HepG2 (cell line): ENCODE measurements around the gene PRPSAP1. TPM values are rescaled to one million over a fixed set of nuclear protein-coding genes. Genes with fewer than 3 reads are reported as not detected.

Source experiments
- ATAC-seq: fragments of 200-7000 bp; cut with Tn5 transposase; 3 replicates; pipeline ENCODE4 v1.9.1; 2020; ENCODE audit warnings: mild to moderate bottlenecking, moderate library complexity
- BruUV-seq: library from RNA; stranded (reverse); fragments of 400-500 nt; replicated peaks from 2 replicates; lab custom pipeline; 2021; lab: Mats Ljungman, UMichigan
- CTCF ChIA-PET: fragments of 300-600 bp; formaldehyde crosslinking; extraction: SDS; loops from one replicate; lab custom pipeline; 2021; ENCODE audit warnings: low total read pairs, inconsistent platforms, low intra/inter-chr PET ratio; lab: Yijun Ruan, JAX
- POLR2A ChIA-PET: fragments of 350-600 bp; sonication (Branson Sonifier 250); formaldehyde crosslinking; loops from one replicate; lab custom pipeline; 2020; ENCODE audit warnings: antibody characterized with exemption, inconsistent platforms; lab: Yijun Ruan, JAX
- DNase-seq: peaks from one replicate; pipeline ENCODE4 v3.0.0-alpha.2; 2015; ENCODE audit warnings: low spot score
- FAIRE-seq: peaks from 3 replicates; lab custom pipeline; 2011; peaks lifted over from hg19 to GRCh38; lab: Jason Lieb, UNC
- H2AFZ ChIP-seq: one replicate; pipeline ENCODE4 v1.6.1; 2011; ENCODE audit warnings: low read length, inconsistent platforms
- H3K27ac ChIP-seq: fragments of 300-600 bp; 3 replicates; pipeline ENCODE4 v1.8.0; 2011; ENCODE audit warnings: mixed run types, mild to moderate bottlenecking, mixed read lengths, low read length, inconsistent platforms; ENCODE audit not compliant: insufficient read depth; ENCODE audit errors: extremely low read length
- H3K27me3 ChIP-seq, 2 experiments: fragments of 200-600 bp in 1 of 2; 2 replicates in 1 of 2; 3 replicates in 1 of 2; pipeline versions ENCODE4 v1.6.0 to v1.8.0; 2011; ENCODE audit warnings: low read length in 2 of 2, mild to moderate bottlenecking in 2 of 2, moderate library complexity in 2 of 2, inconsistent platforms in 1 of 2; ENCODE audit not compliant: insufficient read depth in 2 of 2, control insufficient read depth in 1 of 2
- H3K36me3 ChIP-seq, 2 experiments: fragments of 200-600 bp in 1 of 2; replicated peaks in 1 of 2; 2 replicates in 1 of 2; 3 replicates in 1 of 2; pipeline versions ENCODE4 v1.5.1 to v1.8.0; 2011; ENCODE audit warnings: low read length in 2 of 2, inconsistent platforms in 1 of 2; ENCODE audit not compliant: insufficient read depth in 2 of 2, control insufficient read depth in 1 of 2
- H3K4me1 ChIP-seq: 2 replicates; pipeline ENCODE4 v1.5.1; 2012; ENCODE audit warnings: low read length, inconsistent platforms; ENCODE audit not compliant: insufficient read depth
- H3K4me2 ChIP-seq: 2 replicates; pipeline ENCODE4 v1.6.0; 2011; ENCODE audit warnings: low read depth, low read length, inconsistent platforms
- H3K4me3 ChIP-seq, 3 experiments: fragments of 200-600 bp in 1 of 3; sonication (generic), shearing (Covaris generic) in 1 of 3; replicated peaks in 1 of 3; 2 replicates each; pipeline ENCODE4 v1.5.1; 2011 to 2016; ENCODE audit warnings: low read length in 3 of 3, inconsistent platforms in 2 of 3, low read depth in 2 of 3, mild to moderate bottlenecking in 2 of 3, control low read depth in 1 of 3, mixed read lengths in 1 of 3; ENCODE audit not compliant: insufficient read depth in 1 of 3
- H3K79me2 ChIP-seq: one replicate; pipeline ENCODE4 v1.6.1; 2011; ENCODE audit warnings: low read length, inconsistent platforms; ENCODE audit not compliant: insufficient read depth
- H3K9ac ChIP-seq: 2 replicates; pipeline ENCODE4 v1.6.0; 2011; ENCODE audit warnings: mild to moderate bottlenecking, low read depth, low read length, inconsistent platforms; ENCODE audit not compliant: insufficient read depth
- H3K9me3 ChIP-seq: 2 replicates; pipeline ENCODE4 v1.5.1; 2012; ENCODE audit warnings: mild to moderate bottlenecking, low read length
- H4K20me1 ChIP-seq: 2 replicates; pipeline ENCODE4 v1.6.0; 2011; ENCODE audit warnings: inconsistent platforms, mild to moderate bottlenecking, low read length, moderate library complexity; ENCODE audit not compliant: insufficient read depth
- ATF5 ChIP-seq: sonication (generic); formaldehyde crosslinking; IDR thresholded peaks from 2 replicates; pipeline ENCODE4 v1.4.0; 2020; ENCODE audit warnings: mild to moderate bottlenecking, low read depth, missing genetic modification reagents
- CENPT ChIP-seq: sonication (generic); formaldehyde crosslinking; IDR thresholded peaks from 2 replicates; pipeline ENCODE4 v1.8.0; 2022; ENCODE audit warnings: low read depth, mild to moderate bottlenecking, moderate library complexity, missing genetic modification reagents
- CREBL2 ChIP-seq: sonication (generic); formaldehyde crosslinking; IDR thresholded peaks from 2 replicates; pipeline ENCODE4 v1.8.1; 2023; ENCODE audit warnings: missing genetic modification reagents, mild to moderate bottlenecking, borderline replicate concordance
- ETV5 ChIP-seq: IDR thresholded peaks from 2 replicates; pipeline ENCODE4 v1.6.1; 2018; ENCODE audit warnings: missing biosample characterization, missing genetic modification reagents, inconsistent platforms, borderline replicate concordance
- ISL2 ChIP-seq: sonication (generic); formaldehyde crosslinking; IDR thresholded peaks from 2 replicates; pipeline ENCODE4 v1.5.0; 2020; ENCODE audit warnings: missing genetic modification reagents
- ZNF354B ChIP-seq: sonication (generic); formaldehyde crosslinking; IDR thresholded peaks from 2 replicates; pipeline ENCODE4 v1.8.0; 2022; ENCODE audit warnings: mild to moderate bottlenecking, missing genetic modification reagents
- ZNF598 ChIP-seq: sonication (generic); formaldehyde crosslinking; IDR thresholded peaks from 2 replicates; pipeline ENCODE4 v1.5.1; 2020; ENCODE audit warnings: mild to moderate bottlenecking, missing genetic modification reagents, borderline replicate concordance
- ZNF784 ChIP-seq: sonication (generic); formaldehyde crosslinking; IDR thresholded peaks from 2 replicates; pipeline ENCODE4 v1.5.1; 2020; ENCODE audit warnings: missing genetic modification reagents, mild to moderate bottlenecking, borderline replicate concordance
- ZNF788 ChIP-seq: sonication (generic); formaldehyde crosslinking; IDR thresholded peaks from 2 replicates; pipeline ENCODE4 v1.5.0; 2020; ENCODE audit warnings: mild to moderate bottlenecking, missing genetic modification reagents, borderline replicate concordance
- WGBS: methylation state at CpG from one replicate; pipeline ENCODE4 v1.1.6; 2017; ENCODE audit warnings: low lambda C conversion rate; 5-methylcytosine and 5-hydroxymethylcytosine counted together
- in situ Hi-C: cut with HindIII; loops from 2 replicates; pipeline ENCODE4 v1.10.0; 2017; ENCODE audit warnings: low pct_unique_long_range_greater_than_20kb; ENCODE audit not compliant: extremely low pct_ligation_motif_present
- intact Hi-C: fragments of 100-400 bp; cut with micrococcal nuclease; formaldehyde crosslinking; loops from one replicate; pipeline ENCODE4 v1.10.0; 2022; ENCODE audit not compliant: unreplicated experiment
- polyA plus RNA-seq, 8 experiments: library from polyadenylated mRNA; depleted of rRNA in 3 of 8; stranded (reverse) in 7 of 8; unstranded in 1 of 8; fragments of >200 nt; fragmentation: Illumina TruSeq in 4 of 8; extraction: Trizol in 4 of 8; gene quantifications; 2 replicates each; pipeline versions ENCODE4 v1.2.1 to v1.2.3, GENCODE V29; 2011 to 2016; ENCODE audit warnings: low read depth in 4 of 8, missing spikeins in 1 of 8, mixed read lengths in 1 of 8; ENCODE audit not compliant: insufficient read depth in 1 of 8
- total RNA-seq, 5 experiments: library from RNA; depleted of rRNA; stranded (reverse); fragments of >200 nt; fragmentation: Illumina TruSeq; extraction: Trizol; gene quantifications; 2 replicates each; pipeline ENCODE4 v1.2.3, GENCODE V29; 2016; ENCODE audit warnings: low read depth in 1 of 5

Gene PRPSAP1
- total and polyA plus RNA-seq, 2 of the 13 experiments (the other 11 are each of a cell fraction or from before 2014, with no cell fraction given): 91.1 to 314 TPM

GRCh38 chr17:76280650-76281049, 73.1 kb downstream of the PRPSAP1 start:
- Histone ChIP-seq H3K9me3 (no peaks in the 10 kb centered on the region), H3K4me3 (no peak overlapping the region), H3K9ac (no peak overlapping the region), H3K27me3 (no peaks in the 10 kb centered on the region), H3K36me3 (no peaks in the 10 kb centered on the region), H2AFZ (no peak overlapping the region), H4K20me1 (no peaks in the 10 kb centered on the region), H3K79me2 (no peaks in the 10 kb centered on the region), H3K4me2 (no peak overlapping the region), H3K4me1 (peaks cover 25% of the 10 kb centered on the region), H3K27ac (no peak overlapping the region)
- in situ Hi-C loops (loop anchor here (10.0 kb wide), 1 partner anchor 96 kb away; no protein-coding TSS in a partner anchor), intact Hi-C loops (no loop called here)
- no TSS peak for BruUV-seq
- no peak for FAIRE-seq
- WGBS: 78% methylated on average over 15 of the region's 15 CpGs
- CTCF ChIA-PET: no interaction called here
- TF ChIP-seq ISL2 (no peak), ZNF598 (no peak), ATF5 (no peak), ZNF788 (no peak), ZNF784 (CRISPR knock-in tag) (no peak), ETV5 (no peak), CENPT (CRISPR knock-in tag) (no peak), ZNF354B (no peak), CREBL2 (CRISPR knock-in tag) (no peak)
- ATAC-seq: no peak
- no peak for DNase-seq
- POLR2A ChIA-PET: interaction anchor here (1.0 to 1.7 kb wide), 5 partner anchors 9 to 160 kb away, joined by 3 to 8 read pairs (median 3); partner anchors contain the start of gene UBALD2
